OCI-LY3 (cell line): ENCODE measurements around the gene EPHA3.

Source experiments
- H2AFZ ChIP-seq: fragments of 200-600, 300-600 bp; shearing (Covaris generic); 2 replicates; pipeline ENCODE4 v1.6.0; 2014; ENCODE audit warnings: antibody characterized with exemption, low read depth, low read length
- H3K27ac ChIP-seq: fragments of 200-600, 300-600 bp; sonication (generic); 2 replicates; pipeline ENCODE4 v1.5.1; 2014; ENCODE audit warnings: mild to moderate bottlenecking, low read length, moderate library complexity, mixed read lengths
- H3K27me3 ChIP-seq: fragments of 200-600, 300-600 bp; sonication (generic); 2 replicates; pipeline ENCODE4 v1.6.1; 2014; ENCODE audit warnings: low read depth, low read length, mixed read lengths
- H3K36me3 ChIP-seq: fragments of 200-600, 300-600 bp; sonication (generic); replicated peaks from 2 replicates; pipeline ENCODE3; 2014; ENCODE audit warnings: low read depth, low read length, mixed read lengths
- H3K4me1 ChIP-seq: fragments of 300-600, 200-600 bp; sonication (generic); 2 replicates; pipeline ENCODE4 v1.6.1; 2014; ENCODE audit warnings: low read length, mixed read lengths
- H3K4me2 ChIP-seq: fragments of 200-600, 300-600 bp; sonication (generic); 2 replicates; pipeline ENCODE4 v1.6.1; 2014; ENCODE audit warnings: low read length, mixed read lengths
- H3K4me3 ChIP-seq: fragments of 300-600, 200-600 bp; sonication (generic); 2 replicates; pipeline ENCODE4 v1.5.1; 2014; ENCODE audit warnings: antibody characterized with exemption, mild to moderate bottlenecking, low read length, moderate library complexity
- H3K79me2 ChIP-seq: fragments of 300-600, 200-600 bp; shearing (Covaris generic); 2 replicates; pipeline ENCODE4 v1.6.1; 2014; ENCODE audit warnings: mild to moderate bottlenecking, low read length, mixed read lengths
- H3K9ac ChIP-seq: fragments of 300-600, 200-600 bp; shearing (Covaris generic); 2 replicates; pipeline ENCODE4 v1.6.0; 2014; ENCODE audit warnings: mild to moderate bottlenecking, low read length, moderate library complexity
- H3K9me3 ChIP-seq: fragments of 200-600, 300-600 bp; shearing (Covaris generic); 2 replicates; pipeline ENCODE4 v1.6.1; 2014; ENCODE audit warnings: low read length, mixed read lengths; ENCODE audit not compliant: insufficient read depth
- H4K20me1 ChIP-seq: fragments of 200-600, 300-600 bp; sonication (generic); 2 replicates; pipeline ENCODE4 v1.6.1; 2016; ENCODE audit warnings: low read length, mixed read lengths; ENCODE audit not compliant: insufficient read depth
- EZH2phosphoT487 ChIP-seq: fragments of 200-600 bp; shearing (Covaris generic); IDR thresholded peaks from 2 replicates; pipeline ENCODE4 v1.6.1; 2018; ENCODE audit warnings: antibody characterized with exemption, mixed run types, low read depth
- TF ChIP-seq, protein P1 (sequence below): fragments of 200-600, 300-600 bp; sonication (generic); IDR thresholded peaks from 2 replicates; pipeline ENCODE4 v1.5.1; 2014; ENCODE audit warnings: antibody characterized with exemption, low read length, low read depth

The EPHA3 gene

DNA sequence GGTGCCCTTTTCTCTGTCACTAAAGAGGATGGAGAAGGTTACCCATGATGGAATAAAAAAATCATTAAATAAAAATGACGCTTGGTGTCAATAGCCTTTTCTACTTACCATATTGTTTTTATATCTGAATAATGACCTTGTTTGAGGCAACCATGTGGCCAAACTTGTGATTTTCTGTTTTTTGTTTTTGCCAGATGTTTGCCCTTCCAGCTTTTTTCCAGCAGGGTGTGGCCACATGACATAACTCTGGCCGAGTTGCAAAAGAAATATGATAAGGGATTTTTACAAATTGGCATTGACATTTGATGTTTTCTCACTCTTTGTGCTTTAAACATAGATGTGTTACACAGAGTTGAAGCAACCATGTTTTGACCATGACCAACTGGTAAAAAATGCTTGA is 39.7 kb upstream of the EPHA3 start:
- H2AFZ ChIP-seq, result no peak overlapping the region
- no peaks in the 10 kb centered on the region for H3K9me3 ChIP-seq
- H3K4me2 ChIP-seq, result no peak overlapping the region
- H3K9ac ChIP-seq, result no peak overlapping the region
- H3K4me1 ChIP-seq, result no peaks in the 10 kb centered on the region
- H3K36me3 ChIP-seq, result no peaks in the 10 kb centered on the region
- no peaks in the 10 kb centered on the region for H3K79me2 ChIP-seq
- TF ChIP-seq EZH2phosphoT487, result no peak
- TF ChIP-seq, protein P1, sequence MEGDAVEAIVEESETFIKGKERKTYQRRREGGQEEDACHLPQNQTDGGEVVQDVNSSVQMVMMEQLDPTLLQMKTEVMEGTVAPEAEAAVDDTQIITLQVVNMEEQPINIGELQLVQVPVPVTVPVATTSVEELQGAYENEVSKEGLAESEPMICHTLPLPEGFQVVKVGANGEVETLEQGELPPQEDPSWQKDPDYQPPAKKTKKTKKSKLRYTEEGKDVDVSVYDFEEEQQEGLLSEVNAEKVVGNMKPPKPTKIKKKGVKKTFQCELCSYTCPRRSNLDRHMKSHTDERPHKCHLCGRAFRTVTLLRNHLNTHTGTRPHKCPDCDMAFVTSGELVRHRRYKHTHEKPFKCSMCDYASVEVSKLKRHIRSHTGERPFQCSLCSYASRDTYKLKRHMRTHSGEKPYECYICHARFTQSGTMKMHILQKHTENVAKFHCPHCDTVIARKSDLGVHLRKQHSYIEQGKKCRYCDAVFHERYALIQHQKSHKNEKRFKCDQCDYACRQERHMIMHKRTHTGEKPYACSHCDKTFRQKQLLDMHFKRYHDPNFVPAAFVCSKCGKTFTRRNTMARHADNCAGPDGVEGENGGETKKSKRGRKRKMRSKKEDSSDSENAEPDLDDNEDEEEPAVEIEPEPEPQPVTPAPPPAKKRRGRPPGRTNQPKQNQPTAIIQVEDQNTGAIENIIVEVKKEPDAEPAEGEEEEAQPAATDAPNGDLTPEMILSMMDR, result no peak
- no peak overlapping the region for H3K27ac ChIP-seq
- no peaks in the 10 kb centered on the region for H4K20me1 ChIP-seq
- H3K4me3 ChIP-seq, result no peak overlapping the region
- H3K27me3 ChIP-seq, result no peaks in the 10 kb centered on the region

DNA sequence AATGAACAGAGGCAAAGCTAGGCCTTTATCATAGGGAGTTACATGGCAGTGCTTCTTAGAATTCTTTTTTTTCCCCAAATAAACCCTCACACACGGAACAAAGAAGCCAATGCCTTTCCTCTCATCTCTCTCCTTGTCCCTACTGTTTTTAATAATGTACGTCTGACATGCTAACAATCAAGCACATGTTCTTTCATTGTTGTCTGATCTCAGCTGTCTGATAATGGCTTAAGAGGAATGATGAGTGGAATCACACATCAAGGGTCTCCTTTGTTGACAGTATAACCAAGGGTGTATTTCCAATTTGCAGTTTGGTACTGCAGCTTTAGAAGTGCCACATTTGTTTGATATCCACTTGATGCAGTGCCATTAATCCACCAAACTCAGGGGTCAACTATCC is 34.8 kb upstream of the EPHA3 start:
- H2AFZ ChIP-seq, result peak overlapping the region; percentile 55; the same call in 1 of the 2 replicates
- H3K4me1 ChIP-seq, result no peaks in the 10 kb centered on the region
- no peak overlapping the region for H3K27ac ChIP-seq

DNA sequence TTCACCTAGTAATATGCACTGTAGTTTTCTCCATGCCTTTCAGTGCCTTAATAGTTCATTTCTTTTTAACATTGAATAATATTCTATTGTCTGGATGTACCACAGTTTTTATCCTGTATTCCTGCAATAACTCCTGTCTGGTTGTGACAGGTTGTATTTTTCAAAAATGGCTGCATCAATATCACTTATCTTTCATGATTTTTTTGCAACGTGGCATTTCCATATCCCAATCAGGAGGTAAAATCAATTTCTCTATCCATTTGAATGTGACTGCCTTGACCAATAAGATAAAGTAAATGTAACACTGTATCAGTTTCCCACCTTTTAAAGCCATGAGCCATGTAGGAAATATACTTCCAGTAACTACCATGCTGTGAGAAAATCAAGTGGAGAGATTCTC is 27.5 kb upstream of the EPHA3 start:
- Histone ChIP-seq H3K9me3 (no peaks in the 10 kb centered on the region), H3K4me1 (no peaks in the 10 kb centered on the region), H3K9ac (no peak overlapping the region), H3K4me2 (no peak overlapping the region), H3K36me3 (no peaks in the 10 kb centered on the region), H3K27me3 (no peaks in the 10 kb centered on the region), H2AFZ (no peak overlapping the region), H3K27ac (no peak overlapping the region), H3K4me3 (no peak overlapping the region), H3K79me2 (no peaks in the 10 kb centered on the region), H4K20me1 (no peaks in the 10 kb centered on the region)
- TF ChIP-seq, protein P1, result no peak
- no peak for TF ChIP-seq EZH2phosphoT487

More for the DNA sequence above, 34.8 kb upstream of the EPHA3 start:
- no peak overlapping the region for H3K4me3 ChIP-seq
- no peaks in the 10 kb centered on the region for H3K36me3 ChIP-seq
- no peaks in the 10 kb centered on the region for H4K20me1 ChIP-seq
- no peak overlapping the region for H3K9ac ChIP-seq
- H3K4me2 ChIP-seq, result no peak overlapping the region
- no peak for TF ChIP-seq EZH2phosphoT487
- TF ChIP-seq, protein P1, result no peak
- H3K9me3 ChIP-seq, result no peaks in the 10 kb centered on the region
- no peaks in the 10 kb centered on the region for H3K27me3 ChIP-seq
- H3K79me2 ChIP-seq, result no peaks in the 10 kb centered on the region

DNA sequence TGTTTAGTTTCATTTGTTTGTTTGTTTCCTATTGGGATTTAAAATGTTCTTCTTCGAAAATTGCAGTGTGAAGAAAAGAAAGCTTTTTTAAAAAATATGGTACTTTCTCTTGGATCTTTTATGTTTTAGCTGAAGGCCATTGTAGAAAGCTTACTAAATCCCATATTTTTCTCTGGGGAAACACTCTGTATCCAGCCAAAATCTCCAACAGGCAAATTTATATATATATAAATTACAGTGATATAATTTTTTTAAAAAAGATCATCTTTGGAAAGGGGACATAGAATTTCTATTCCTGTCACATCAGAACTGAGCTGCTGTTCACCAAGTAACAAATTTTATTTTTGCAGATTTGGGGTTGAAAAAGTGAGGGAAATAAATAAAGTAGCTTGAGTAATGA is 19.6 kb upstream of the EPHA3 start:
- no peak for TF ChIP-seq EZH2phosphoT487
- TF ChIP-seq, protein P1, result no peak
- Histone ChIP-seq H4K20me1 (no peaks in the 10 kb centered on the region), H3K36me3 (no peaks in the 10 kb centered on the region), H3K9me3 (no peaks in the 10 kb centered on the region), H3K27me3 (no peaks in the 10 kb centered on the region), H3K9ac (no peak overlapping the region), H3K27ac (no peak overlapping the region), H3K79me2 (no peaks in the 10 kb centered on the region), H3K4me3 (no peak overlapping the region), H2AFZ (peak overlapping the region; percentile 42; the same call in 1 of the 2 replicates), H3K4me1 (no peaks in the 10 kb centered on the region), H3K4me2 (no peak overlapping the region)
